Ovary (tissue), 10 donors: Measurements from ENCODE around the gene LGALS3. TPM values are rescaled to one million over a fixed set of nuclear protein-coding genes. Genes with fewer than 3 reads are reported as not detected.
"Not testable (repeated sequence)": the region's sequence is repeated elsewhere in the genome, so short reads cannot be mapped to it uniquely, and the experiment has no call there.

ENCODE experiments used
- DNase-seq, 5 donors: peaks; one replicate each; pipeline ENCODE4 v3.0.0-alpha.2; 2019 to 2020
- H3K27ac ChIP-seq, 2 donors: fragments of 200-600 bp; one replicate each; pipeline versions ENCODE4 v1.5.1 to v1.8.0; 2019 to 2022
- H3K27me3 ChIP-seq: fragments of 200-600 bp; one replicate; pipeline ENCODE4 v1.8.0; 2022
- H3K36me3 ChIP-seq: fragments of 200-600 bp; sonication (generic); one replicate; pipeline ENCODE4 v1.5.1; 2019
- H3K4me1 ChIP-seq: one replicate; pipeline ENCODE4 v1.8.1; 2013; ENCODE audit warnings: mild to moderate bottlenecking, moderate library complexity; ENCODE audit not compliant: insufficient read depth
- H3K4me3 ChIP-seq: fragments of 200-600 bp; sonication (generic); one replicate; pipeline ENCODE4 v1.5.1; 2017
- H3K9me3 ChIP-seq, 2 donors: fragments of 200-600 bp in 1 of 2; sonication (generic) in 1 of 2; one replicate each; pipeline versions ENCODE4 v1.5.1 to v1.8.1; 2013 to 2019; ENCODE audit warnings: mild to moderate bottlenecking in 1 of 2, moderate library complexity in 1 of 2
- CTCF ChIP-seq, 3 donors: fragments of 450-650 bp in 2 of 3; fragments of 200-600 bp in 1 of 3; IDR thresholded peaks; one replicate each; pipeline versions ENCODE4 v1.5.1 to v1.8.0; 2016 to 2022; ENCODE audit warnings: antibody characterized with exemption in 3 of 3, mild to moderate bottlenecking in 1 of 3
- EP300 ChIP-seq: sonication (generic); formaldehyde crosslinking; IDR thresholded peaks from one replicate; pipeline ENCODE4 v1.6.1; 2017; ENCODE audit warnings: antibody characterized with exemption
- POLR2A ChIP-seq: fragments of 450-650 bp; IDR thresholded peaks from one replicate; pipeline ENCODE4 v1.6.1; 2017; ENCODE audit warnings: antibody characterized with exemption, mild to moderate bottlenecking, moderate library complexity
- WGBS, 3 donors: extraction: QIAGEN DNeasy Blood & Tissue Kit in 1 of 3; methylation state at CpG; one replicate each; pipeline versions ENCODE4 v1.1.5 to v1.1.7; 2013 to 2017; 5-methylcytosine and 5-hydroxymethylcytosine counted together
- intact Hi-C, 4 donors: fragments of 100-400 bp; cut with DNase I; formaldehyde crosslinking; loops; one replicate each; pipeline versions ENCODE4 v1.11.0 to v1.15.1; 2022 to 2023
- long read RNA-seq, 3 donors: library from polyadenylated mRNA in 2 of 3; unstranded in 2 of 3; transcript quantifications; one replicate each; pipeline ENCODE4 v2.0.0 and lab custom pipeline, GENCODE V29; 2021 to 2026
- polyA plus RNA-seq, 2 donors: library from polyadenylated mRNA; stranded (reverse); fragments of 200-250 nt in 1 of 2; fragments of 350-450 nt in 1 of 2; fragmentation: Illumina TruSeq in 1 of 2; extraction: RNeasy Lipid Tissue Mini Kit (QIAGEN cat#74804) in 1 of 2; gene quantifications; one replicate each; pipeline ENCODE4 v1.2.3, GENCODE V29; 2013 to 2014
- total RNA-seq, 7 donors: library from RNA; depleted of rRNA in 2 of 7; stranded (reverse); fragments of >200 nt in 2 of 7; fragmentation: NEBNext Ultra II Directional in 3 of 7; extraction: Animal tissue kit (Norgen Biotek cat#: 25700) in 3 of 7; gene quantifications; one replicate each; pipeline versions ENCODE4 v1.1.0 to v1.2.4, GENCODE V29; 2016 to 2023
- donor health status: DM: no; HTN: no; CAD: no; lungs with moderate emphysema.
- donor health status: DM: no; HTN: no; CAD: no.
- donor health status: Bipolar disorder and iron deficiency.
- donor health status: DM: yes; HTN: yes; CAD: no.
- donor health status: DM: no; HTN: no; CAD: no.
- donor health status: DM: yes; HTN: yes; CAD: no.

LGALS3 gene
- total RNA-seq (100 to 1,000 TPM; 227 to 387 (median 259) TPM), polyA plus RNA-seq (100 to 1,000 TPM; 228 to 516 TPM)
- long read RNA-seq, donor 1, transcript LGALS3-201 (6 exons, 1,146 nt), result major isoform, 334 of 405 reads
- long read RNA-seq, donor 1, transcript LGALS3-207 (4 exons, 1,734 nt), result minor isoform, 8 of 405 reads
- long read RNA-seq, donor 1, partial matches to known transcripts, result 11 of 405 reads
- long read RNA-seq, donor 1, other reads (novel, unspliced or antisense), result 52 of 405 reads
- long read RNA-seq, donor 2, transcript LGALS3-207 (4 exons, 1,734 nt), result minor isoform, 9 of 182 reads
- long read RNA-seq, donor 2, transcript LGALS3-201 (6 exons, 1,146 nt), result major isoform, 51 of 182 reads
- long read RNA-seq, donor 2, partial matches to known transcripts, result 108 of 182 reads
- long read RNA-seq, donor 2, other reads (novel, unspliced or antisense), result 14 of 182 reads
- long read RNA-seq, donor 3, transcript LGALS3-201 (6 exons, 1,146 nt), result major isoform, 372 of 439 reads
- long read RNA-seq, donor 3, transcript LGALS3-207 (4 exons, 1,734 nt), result minor isoform, 11 of 439 reads
- long read RNA-seq, donor 3, partial matches to known transcripts, result 6 of 439 reads
- long read RNA-seq, donor 3, other reads (novel, unspliced or antisense), result 50 of 439 reads

DNA sequence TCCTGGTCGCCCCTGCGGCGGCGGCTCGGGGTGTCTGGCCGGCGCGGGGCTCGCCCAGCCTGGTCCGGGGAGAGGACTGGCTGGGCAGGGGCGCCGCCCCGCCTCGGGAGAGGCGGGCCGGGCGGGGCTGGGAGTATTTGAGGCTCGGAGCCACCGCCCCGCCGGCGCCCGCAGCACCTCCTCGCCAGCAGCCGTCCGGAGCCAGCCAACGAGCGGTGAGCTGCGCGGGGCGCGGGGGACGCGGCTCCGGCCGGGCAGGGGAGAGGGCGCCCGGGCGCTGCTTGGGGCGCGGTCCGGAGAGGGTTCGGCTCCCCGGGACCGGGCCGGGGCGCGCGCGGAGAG, at the start of gene LGALS3:
TSS of gene LGALS3 (plus strand) at position 167 of the 342 bp plus-strand sequence. CDS start 8,122 bp downstream, outside the sequence.
- Histone ChIP-seq H3K27ac (peak within 1 kb of the TSS; percentile 94 to 97), H3K27me3 (no peaks in the 10 kb centered on the region), H3K9me3 (no peaks in the 10 kb centered on the region), H3K36me3 (no peaks in the 10 kb centered on the region), H3K4me3 (peak within 1 kb of the TSS; percentile 75), H3K4me1 (peaks cover 19% of the 10 kb centered on the region)
- intact Hi-C loops, result loop anchor here in 2 of 4 donors (2.0 to 5.0 kb wide), 2 partner anchors 22 to 37 kb away; no protein-coding TSS in a partner anchor
- DNase-seq, result peak; percentile 80 to 88 (median 83)
- no peak for TF ChIP-seq CTCF (IDR thresholded peaks at IDR 0.05)
- TF ChIP-seq POLR2A, result peak; percentile 78
- WGBS, 3 donors, result 0 to 1% (median 1%) methylated on average over 8 to 50 of the region's 50 CpGs

GRCh38 chr14:55079961-55080360, 49.1 kb upstream of the LGALS3 start:
- 78 to 91% (median 91%) methylated on average over 6 of the region's 6 CpGs for WGBS, 3 donors
- H3K36me3 ChIP-seq, intact Hi-C loops, H3K9me3 ChIP-seq, H3K27ac ChIP-seq, H3K27me3 ChIP-seq, H3K4me1 ChIP-seq, H3K4me3 ChIP-seq, DNase-seq: not testable (repeated sequence)

- H3K4me3 ChIP-seq, result no peak overlapping the region
- intact Hi-C loops, result loop anchor here in 2 of 4 donors (5.0 kb wide), 2 partner anchors 73 to 78 kb away; no protein-coding TSS in a partner anchor
- no peaks in the 10 kb centered on the region for H3K27me3 ChIP-seq
- H3K4me1 ChIP-seq, result no peaks in the 10 kb centered on the region
- no peaks in the 10 kb centered on the region for H3K36me3 ChIP-seq
- H3K9me3 ChIP-seq, result no peaks in the 10 kb centered on the region
- TF ChIP-seq POLR2A, result no peak
- no peak for TF ChIP-seq CTCF (IDR thresholded peaks at IDR 0.05)
- no peak for TF ChIP-seq EP300
- no peak overlapping the region for H3K27ac ChIP-seq
- DNase-seq, result no peak
Measured at GRCh38 chr14:55084401-55085059, 44.5 kb upstream of the LGALS3 start.

- Histone ChIP-seq H3K27me3 (no peaks in the 10 kb centered on the region), H3K4me3 (no peak overlapping the region), H3K27ac (no peak overlapping the region), H3K4me1 (no peaks in the 10 kb centered on the region), H3K9me3 (no peaks in the 10 kb centered on the region), H3K36me3 (no peaks in the 10 kb centered on the region)
- intact Hi-C loops, result loop anchor here in 2 of 4 donors (5.0 kb wide), 2 partner anchors 72 to 77 kb away; no protein-coding TSS in a partner anchor
- WGBS, 3 donors, result 72 to 84% (median 81%) methylated on average over 4 of the region's 4 CpGs
- DNase-seq, result no peak
- TF ChIP-seq EP300, result no peak
- no peak for TF ChIP-seq CTCF (IDR thresholded peaks at IDR 0.05)
- TF ChIP-seq POLR2A, result no peak
Measured at GRCh38 chr14:55085060-55085660, 43.9 kb upstream of the LGALS3 start.
